Measurements from ENCODE around the gene EIF2B2. TPM values are rescaled to one million over a fixed set of nuclear protein-coding genes. Genes with fewer than 3 reads are reported as not detected.

Gene EIF2B2
- total and polyA plus RNA-seq, 2 of the 13 experiments (the other 11 are each of a cell fraction or from before 2014, with no cell fraction given), result 54.4 to 78.6 TPM

DNA sequence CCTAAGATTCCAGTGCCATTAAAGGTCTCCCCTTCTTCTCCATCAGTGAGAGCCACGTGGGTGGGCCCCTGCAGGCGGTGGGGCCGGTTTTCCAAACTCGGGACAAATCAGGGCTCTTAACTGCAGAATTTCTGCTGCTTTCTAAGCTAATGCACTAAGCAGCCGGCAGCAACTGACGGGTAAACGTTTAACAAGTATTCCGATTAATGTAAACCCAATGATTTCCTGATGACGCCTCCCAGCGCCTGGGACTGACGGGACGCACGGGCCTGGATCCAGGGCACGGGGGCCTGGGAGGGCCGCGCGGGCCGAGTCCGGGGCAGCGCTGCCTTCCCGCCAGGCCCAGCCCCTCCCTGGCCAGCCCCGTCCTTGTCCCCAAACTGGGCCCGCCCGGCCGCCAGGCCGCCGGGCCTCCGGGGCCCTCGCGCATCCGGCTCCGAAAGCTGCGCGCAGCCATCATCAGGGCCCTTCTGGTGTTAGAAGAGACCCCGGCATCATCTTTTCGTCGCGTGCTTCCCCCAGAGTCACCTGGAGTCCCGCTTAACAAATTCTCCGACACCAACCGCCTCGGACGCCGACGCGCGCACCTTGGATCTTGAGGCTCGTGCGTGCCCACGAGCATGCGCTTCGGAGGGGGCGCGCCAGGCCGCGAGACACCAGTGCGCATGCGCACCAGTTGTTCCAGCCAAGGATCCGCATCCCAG, 48.3 kb downstream of the EIF2B2 start, which contains the start of gene MLH3 (continued):
- peak; percentile 86; the same call in 1 of the 2 replicates for TF ChIP-seq ZNF558 (CRISPR knock-in tag; IDR thresholded peaks at IDR 0.05; ENCODE audit: borderline replicate concordance)
- no peak for TF ChIP-seq IRX3 (CRISPR knock-in tag; IDR thresholded peaks at IDR 0.05; ENCODE audit: borderline replicate concordance, low read depth)
- TF ChIP-seq, protein P1, sequence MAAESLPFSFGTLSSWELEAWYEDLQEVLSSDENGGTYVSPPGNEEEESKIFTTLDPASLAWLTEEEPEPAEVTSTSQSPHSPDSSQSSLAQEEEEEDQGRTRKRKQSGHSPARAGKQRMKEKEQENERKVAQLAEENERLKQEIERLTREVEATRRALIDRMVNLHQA (CRISPR knock-in tag; IDR thresholded peaks at IDR 0.05), result no peak
- no peak for TF ChIP-seq NBN (conservative IDR thresholded peaks at IDR 0.05)
- TF ChIP-seq NCOR1 (IDR thresholded peaks at IDR 0.05; ENCODE audit: borderline replicate concordance, low read length), result no peak
- peak; percentile 35; the same call in 1 of the 2 replicates for TF ChIP-seq ZSCAN25 (CRISPR knock-in tag; IDR thresholded peaks at IDR 0.05)
- no peak for TF ChIP-seq SMARCE1 (IDR thresholded peaks at IDR 0.05; ENCODE audit: borderline replicate concordance)
- TF ChIP-seq, protein P2, sequence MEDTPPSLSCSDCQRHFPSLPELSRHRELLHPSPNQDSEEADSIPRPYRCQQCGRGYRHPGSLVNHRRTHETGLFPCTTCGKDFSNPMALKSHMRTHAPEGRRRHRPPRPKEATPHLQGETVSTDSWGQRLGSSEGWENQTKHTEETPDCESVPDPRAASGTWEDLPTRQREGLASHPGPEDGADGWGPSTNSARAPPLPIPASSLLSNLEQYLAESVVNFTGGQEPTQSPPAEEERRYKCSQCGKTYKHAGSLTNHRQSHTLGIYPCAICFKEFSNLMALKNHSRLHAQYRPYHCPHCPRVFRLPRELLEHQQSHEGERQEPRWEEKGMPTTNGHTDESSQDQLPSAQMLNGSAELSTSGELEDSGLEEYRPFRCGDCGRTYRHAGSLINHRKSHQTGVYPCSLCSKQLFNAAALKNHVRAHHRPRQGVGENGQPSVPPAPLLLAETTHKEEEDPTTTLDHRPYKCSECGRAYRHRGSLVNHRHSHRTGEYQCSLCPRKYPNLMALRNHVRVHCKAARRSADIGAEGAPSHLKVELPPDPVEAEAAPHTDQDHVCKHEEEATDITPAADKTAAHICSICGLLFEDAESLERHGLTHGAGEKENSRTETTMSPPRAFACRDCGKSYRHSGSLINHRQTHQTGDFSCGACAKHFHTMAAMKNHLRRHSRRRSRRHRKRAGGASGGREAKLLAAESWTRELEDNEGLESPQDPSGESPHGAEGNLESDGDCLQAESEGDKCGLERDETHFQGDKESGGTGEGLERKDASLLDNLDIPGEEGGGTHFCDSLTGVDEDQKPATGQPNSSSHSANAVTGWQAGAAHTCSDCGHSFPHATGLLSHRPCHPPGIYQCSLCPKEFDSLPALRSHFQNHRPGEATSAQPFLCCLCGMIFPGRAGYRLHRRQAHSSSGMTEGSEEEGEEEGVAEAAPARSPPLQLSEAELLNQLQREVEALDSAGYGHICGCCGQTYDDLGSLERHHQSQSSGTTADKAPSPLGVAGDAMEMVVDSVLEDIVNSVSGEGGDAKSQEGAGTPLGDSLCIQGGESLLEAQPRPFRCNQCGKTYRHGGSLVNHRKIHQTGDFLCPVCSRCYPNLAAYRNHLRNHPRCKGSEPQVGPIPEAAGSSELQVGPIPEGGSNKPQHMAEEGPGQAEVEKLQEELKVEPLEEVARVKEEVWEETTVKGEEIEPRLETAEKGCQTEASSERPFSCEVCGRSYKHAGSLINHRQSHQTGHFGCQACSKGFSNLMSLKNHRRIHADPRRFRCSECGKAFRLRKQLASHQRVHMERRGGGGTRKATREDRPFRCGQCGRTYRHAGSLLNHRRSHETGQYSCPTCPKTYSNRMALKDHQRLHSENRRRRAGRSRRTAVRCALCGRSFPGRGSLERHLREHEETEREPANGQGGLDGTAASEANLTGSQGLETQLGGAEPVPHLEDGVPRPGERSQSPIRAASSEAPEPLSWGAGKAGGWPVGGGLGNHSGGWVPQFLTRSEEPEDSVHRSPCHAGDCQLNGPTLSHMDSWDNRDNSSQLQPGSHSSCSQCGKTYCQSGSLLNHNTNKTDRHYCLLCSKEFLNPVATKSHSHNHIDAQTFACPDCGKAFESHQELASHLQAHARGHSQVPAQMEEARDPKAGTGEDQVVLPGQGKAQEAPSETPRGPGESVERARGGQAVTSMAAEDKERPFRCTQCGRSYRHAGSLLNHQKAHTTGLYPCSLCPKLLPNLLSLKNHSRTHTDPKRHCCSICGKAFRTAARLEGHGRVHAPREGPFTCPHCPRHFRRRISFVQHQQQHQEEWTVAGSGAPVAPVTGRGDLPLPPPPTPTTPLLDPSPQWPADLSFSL (CRISPR knock-in tag; IDR thresholded peaks at IDR 0.05), result no peak
- TF ChIP-seq ZNF841 (CRISPR knock-in tag; IDR thresholded peaks at IDR 0.05; ENCODE audit: borderline replicate concordance), result no peak
- TF ChIP-seq, protein P3, sequence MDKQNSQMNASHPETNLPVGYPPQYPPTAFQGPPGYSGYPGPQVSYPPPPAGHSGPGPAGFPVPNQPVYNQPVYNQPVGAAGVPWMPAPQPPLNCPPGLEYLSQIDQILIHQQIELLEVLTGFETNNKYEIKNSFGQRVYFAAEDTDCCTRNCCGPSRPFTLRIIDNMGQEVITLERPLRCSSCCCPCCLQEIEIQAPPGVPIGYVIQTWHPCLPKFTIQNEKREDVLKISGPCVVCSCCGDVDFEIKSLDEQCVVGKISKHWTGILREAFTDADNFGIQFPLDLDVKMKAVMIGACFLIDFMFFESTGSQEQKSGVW (CRISPR knock-in tag; IDR thresholded peaks at IDR 0.05; ENCODE audit: borderline replicate concordance), result no peak
- peak; percentile 90 for TF ChIP-seq SRY (CRISPR knock-in tag; IDR thresholded peaks at IDR 0.05)
- TF ChIP-seq MXI1 (IDR thresholded peaks at IDR 0.05; ENCODE audit: borderline replicate concordance, low read depth, low read length), result peak; percentile 62; the same call in 1 of the 3 replicates
- no peak for TF ChIP-seq KDM3A (CRISPR knock-in tag; IDR thresholded peaks at IDR 0.05; ENCODE audit: low read depth)
- TF ChIP-seq, protein P4, sequence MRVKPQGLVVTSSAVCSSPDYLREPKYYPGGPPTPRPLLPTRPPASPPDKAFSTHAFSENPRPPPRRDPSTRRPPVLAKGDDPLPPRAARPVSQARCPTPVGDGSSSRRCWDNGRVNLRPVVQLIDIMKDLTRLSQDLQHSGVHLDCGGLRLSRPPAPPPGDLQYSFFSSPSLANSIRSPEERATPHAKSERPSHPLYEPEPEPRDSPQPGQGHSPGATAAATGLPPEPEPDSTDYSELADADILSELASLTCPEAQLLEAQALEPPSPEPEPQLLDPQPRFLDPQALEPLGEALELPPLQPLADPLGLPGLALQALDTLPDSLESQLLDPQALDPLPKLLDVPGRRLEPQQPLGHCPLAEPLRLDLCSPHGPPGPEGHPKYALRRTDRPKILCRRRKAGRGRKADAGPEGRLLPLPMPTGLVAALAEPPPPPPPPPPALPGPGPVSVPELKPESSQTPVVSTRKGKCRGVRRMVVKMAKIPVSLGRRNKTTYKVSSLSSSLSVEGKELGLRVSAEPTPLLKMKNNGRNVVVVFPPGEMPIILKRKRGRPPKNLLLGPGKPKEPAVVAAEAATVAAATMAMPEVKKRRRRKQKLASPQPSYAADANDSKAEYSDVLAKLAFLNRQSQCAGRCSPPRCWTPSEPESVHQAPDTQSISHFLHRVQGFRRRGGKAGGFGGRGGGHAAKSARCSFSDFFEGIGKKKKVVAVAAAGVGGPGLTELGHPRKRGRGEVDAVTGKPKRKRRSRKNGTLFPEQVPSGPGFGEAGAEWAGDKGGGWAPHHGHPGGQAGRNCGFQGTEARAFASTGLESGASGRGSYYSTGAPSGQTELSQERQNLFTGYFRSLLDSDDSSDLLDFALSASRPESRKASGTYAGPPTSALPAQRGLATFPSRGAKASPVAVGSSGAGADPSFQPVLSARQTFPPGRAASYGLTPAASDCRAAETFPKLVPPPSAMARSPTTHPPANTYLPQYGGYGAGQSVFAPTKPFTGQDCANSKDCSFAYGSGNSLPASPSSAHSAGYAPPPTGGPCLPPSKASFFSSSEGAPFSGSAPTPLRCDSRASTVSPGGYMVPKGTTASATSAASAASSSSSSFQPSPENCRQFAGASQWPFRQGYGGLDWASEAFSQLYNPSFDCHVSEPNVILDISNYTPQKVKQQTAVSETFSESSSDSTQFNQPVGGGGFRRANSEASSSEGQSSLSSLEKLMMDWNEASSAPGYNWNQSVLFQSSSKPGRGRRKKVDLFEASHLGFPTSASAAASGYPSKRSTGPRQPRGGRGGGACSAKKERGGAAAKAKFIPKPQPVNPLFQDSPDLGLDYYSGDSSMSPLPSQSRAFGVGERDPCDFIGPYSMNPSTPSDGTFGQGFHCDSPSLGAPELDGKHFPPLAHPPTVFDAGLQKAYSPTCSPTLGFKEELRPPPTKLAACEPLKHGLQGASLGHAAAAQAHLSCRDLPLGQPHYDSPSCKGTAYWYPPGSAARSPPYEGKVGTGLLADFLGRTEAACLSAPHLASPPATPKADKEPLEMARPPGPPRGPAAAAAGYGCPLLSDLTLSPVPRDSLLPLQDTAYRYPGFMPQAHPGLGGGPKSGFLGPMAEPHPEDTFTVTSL (CRISPR knock-in tag; IDR thresholded peaks at IDR 0.05; ENCODE audit: borderline replicate concordance), result no peak
- no peak for TF ChIP-seq MTA3 (CRISPR knock-in tag; IDR thresholded peaks at IDR 0.05)
- no peak for TF ChIP-seq ZNF569 (CRISPR knock-in tag; IDR thresholded peaks at IDR 0.05; ENCODE audit: borderline replicate concordance)

All from HepG2 (cell line).